ENCODE results near the gene MAML2. TPM values are rescaled to one million over a fixed set of nuclear protein-coding genes. Genes with fewer than 3 reads are reported as not detected.

MAML2 gene
- total RNA-seq, 1 donor from 2014 or later, result 5.2 TPM

DNA sequence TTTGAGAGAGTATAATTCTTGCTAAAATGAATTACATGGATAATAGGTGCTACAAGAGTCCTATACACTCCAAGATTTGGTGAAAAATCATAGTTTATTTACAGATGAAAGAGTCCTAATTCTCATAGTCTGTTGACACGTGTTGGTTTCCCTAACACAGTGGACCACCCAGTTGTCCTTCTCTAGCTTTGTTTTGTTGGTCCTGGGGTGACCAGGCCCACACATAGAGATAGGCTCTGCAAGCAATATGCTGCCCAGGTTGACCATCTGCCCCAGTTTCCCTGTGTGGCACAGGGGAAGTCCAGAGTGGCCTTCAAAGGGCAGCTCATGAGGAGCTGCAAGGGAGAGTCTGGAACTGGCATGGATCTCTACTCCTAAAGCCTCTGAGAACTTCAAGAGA is 184.9 kb downstream of the MAML2 start:
- Histone ChIP-seq H3K36me3 (ENCODE audit: control insufficient read depth in 3 of 3, insufficient read depth in 3 of 3, low read length in 3 of 3) (no peaks in the 10 kb centered on the region), H3K4me3 (ENCODE audit: low read length in 3 of 3) (no peak overlapping the region), H3K27me3 (ENCODE audit: control insufficient read depth in 3 of 3, insufficient read depth in 3 of 3, low read length in 3 of 3) (no peaks in the 10 kb centered on the region), H3K4me1 (ENCODE audit: control insufficient read depth in 3 of 3, insufficient read depth in 3 of 3, low read length in 3 of 3) (peaks cover 14 to 36% (median 31%) of the 10 kb centered on the region in 3 donors), H3K9me3 (ENCODE audit: control insufficient read depth in 3 of 3, low read length in 3 of 3) (no peaks in the 10 kb centered on the region), H3K27ac (ENCODE audit: low read depth, low read length) (no peak overlapping the region), H3K9ac (ENCODE audit: low read depth in 1 of 3, low read length in 3 of 3) (no peak overlapping the region)

- Histone ChIP-seq H3K9ac (ENCODE audit: low read depth in 1 of 3, low read length in 3 of 3) (no peak overlapping the region), H3K27me3 (ENCODE audit: control insufficient read depth in 3 of 3, insufficient read depth in 3 of 3, low read length in 3 of 3) (no peaks in the 10 kb centered on the region), H3K27ac (ENCODE audit: low read depth, low read length) (peak overlapping the region; percentile 84), H3K9me3 (ENCODE audit: control insufficient read depth in 3 of 3, low read length in 3 of 3) (no peaks in the 10 kb centered on the region), H3K4me3 (ENCODE audit: low read length in 3 of 3) (no peak overlapping the region), H3K36me3 (ENCODE audit: control insufficient read depth in 3 of 3, insufficient read depth in 3 of 3, low read length in 3 of 3) (no peaks in the 10 kb centered on the region), H3K4me1 (ENCODE audit: control insufficient read depth in 3 of 3, insufficient read depth in 3 of 3, low read length in 3 of 3) (peaks cover 14 to 34% (median 28%) of the 10 kb centered on the region in 3 donors)
Measured at GRCh38 chr11:96157517-96157873, 185.5 kb downstream of the MAML2 start.

GRCh38 chr11:96156379-96156722 is 186.6 kb downstream of the MAML2 start:
- H3K36me3 ChIP-seq (ENCODE audit: control insufficient read depth in 3 of 3, insufficient read depth in 3 of 3, low read length in 3 of 3), result no peaks in the 10 kb centered on the region
- H3K9me3 ChIP-seq (ENCODE audit: control insufficient read depth in 3 of 3, low read length in 3 of 3), result no peaks in the 10 kb centered on the region
- no peaks in the 10 kb centered on the region for H3K27me3 ChIP-seq (ENCODE audit: control insufficient read depth in 3 of 3, insufficient read depth in 3 of 3, low read length in 3 of 3)
- no peak overlapping the region for H3K9ac ChIP-seq (ENCODE audit: low read depth in 1 of 3, low read length in 3 of 3)
- H3K27ac ChIP-seq (ENCODE audit: low read depth, low read length), result peak overlapping the region; percentile 84
- peaks cover 14 to 34% (median 28%) of the 10 kb centered on the region in 3 donors for H3K4me1 ChIP-seq (ENCODE audit: control insufficient read depth in 3 of 3, insufficient read depth in 3 of 3, low read length in 3 of 3)
- H3K4me3 ChIP-seq (ENCODE audit: low read length in 3 of 3), result peak overlapping the region; percentile 16 to 32 (median 30)

- Histone ChIP-seq H3K27me3 (ENCODE audit: control insufficient read depth in 3 of 3, insufficient read depth in 3 of 3, low read length in 3 of 3) (no peaks in the 10 kb centered on the region), H3K27ac (ENCODE audit: low read depth, low read length) (peak overlapping the region; percentile 84), H3K4me1 (ENCODE audit: control insufficient read depth in 3 of 3, insufficient read depth in 3 of 3, low read length in 3 of 3) (peaks cover 12 to 32% (median 28%) of the 10 kb centered on the region in 3 donors), H3K36me3 (ENCODE audit: control insufficient read depth in 3 of 3, insufficient read depth in 3 of 3, low read length in 3 of 3) (no peaks in the 10 kb centered on the region), H3K9me3 (ENCODE audit: control insufficient read depth in 3 of 3, low read length in 3 of 3) (no peaks in the 10 kb centered on the region), H3K9ac (ENCODE audit: low read depth in 1 of 3, low read length in 3 of 3) (peak overlapping the region in 1 of 3 donors; percentile 7), H3K4me3 (ENCODE audit: low read length in 3 of 3) (peak overlapping the region; percentile 16 to 32 (median 30))
Measured at GRCh38 chr11:96155627-96156378, 187.2 kb downstream of the MAML2 start.

DNA sequence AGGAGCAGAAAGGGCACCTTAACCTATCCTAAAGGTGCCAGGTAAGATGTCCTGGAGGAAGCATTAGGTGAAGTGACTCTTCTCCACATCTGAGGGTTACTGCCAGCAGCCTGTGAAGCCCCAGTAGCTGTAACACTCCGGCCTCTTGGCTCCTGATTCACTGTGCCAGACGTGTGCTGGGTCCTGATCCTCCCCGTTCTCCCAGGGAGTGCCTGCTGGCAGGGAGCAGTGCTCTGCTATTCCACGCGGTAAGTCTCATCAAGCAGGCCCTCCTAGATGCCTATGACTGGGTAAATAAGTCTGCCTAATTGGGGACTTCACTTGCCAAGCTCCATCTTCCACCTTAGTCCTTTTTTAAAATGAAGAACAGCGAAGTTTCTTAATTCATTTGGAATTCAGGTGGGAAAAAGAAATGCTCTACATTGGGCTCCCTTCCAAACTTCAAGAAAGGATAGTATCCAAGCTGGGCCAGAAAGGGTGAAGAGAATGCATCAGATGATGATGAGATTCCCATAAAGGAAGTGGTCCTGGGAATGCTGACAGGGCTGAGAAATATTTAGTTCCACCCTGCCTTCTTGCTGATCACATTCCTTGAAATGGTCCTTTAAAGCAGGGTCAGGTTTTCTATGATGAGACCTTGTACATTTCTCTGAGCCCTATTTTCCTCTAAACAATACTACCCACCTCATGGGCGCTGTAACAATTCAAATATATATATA is 188.0 kb downstream of the MAML2 start:
- H3K27ac ChIP-seq (ENCODE audit: low read depth, low read length), result peak overlapping the region; percentile 84
- peaks cover 12 to 31% (median 28%) of the 10 kb centered on the region in 3 donors for H3K4me1 ChIP-seq (ENCODE audit: control insufficient read depth in 3 of 3, insufficient read depth in 3 of 3, low read length in 3 of 3)
- H3K36me3 ChIP-seq (ENCODE audit: control insufficient read depth in 3 of 3, insufficient read depth in 3 of 3, low read length in 3 of 3), result no peaks in the 10 kb centered on the region
- H3K4me3 ChIP-seq (ENCODE audit: low read length in 3 of 3), result peak overlapping the region in 1 of 3 donors; percentile 9
- H3K27me3 ChIP-seq (ENCODE audit: control insufficient read depth in 3 of 3, insufficient read depth in 3 of 3, low read length in 3 of 3), result no peaks in the 10 kb centered on the region
- H3K9me3 ChIP-seq (ENCODE audit: control insufficient read depth in 3 of 3, low read length in 3 of 3), result no peaks in the 10 kb centered on the region
- peak overlapping the region in 1 of 3 donors; percentile 13 for H3K9ac ChIP-seq (ENCODE audit: low read depth in 1 of 3, low read length in 3 of 3)

DNA sequence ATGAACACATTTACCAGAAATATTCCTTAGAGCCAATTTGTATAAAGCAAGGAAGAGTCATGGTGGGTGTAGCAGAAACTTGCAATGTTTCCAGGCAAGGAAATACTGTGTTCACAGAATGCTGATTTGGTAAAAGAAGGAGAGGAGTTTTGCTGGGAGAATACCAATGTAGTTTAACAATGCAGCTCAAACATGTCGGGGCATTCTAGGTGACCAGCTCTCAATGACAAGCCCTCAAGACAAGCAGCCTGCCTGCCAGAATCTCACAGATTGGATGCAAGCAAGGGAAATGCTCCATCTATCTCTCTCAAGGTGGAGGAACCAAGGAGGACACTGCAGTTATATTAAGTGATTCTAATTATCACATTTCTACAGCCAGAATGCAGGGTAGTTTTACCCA is 190.4 kb downstream of the MAML2 start:
- H3K4me3 ChIP-seq (ENCODE audit: low read length in 3 of 3), result no peak overlapping the region
- no peak overlapping the region for H3K27ac ChIP-seq (ENCODE audit: low read depth, low read length)
- no peaks in the 10 kb centered on the region for H3K9me3 ChIP-seq (ENCODE audit: control insufficient read depth in 3 of 3, low read length in 3 of 3)
- no peak overlapping the region for H3K9ac ChIP-seq (ENCODE audit: low read depth in 1 of 3, low read length in 3 of 3)
- no peaks in the 10 kb centered on the region for H3K27me3 ChIP-seq (ENCODE audit: control insufficient read depth in 3 of 3, insufficient read depth in 3 of 3, low read length in 3 of 3)
- peaks cover 9 to 31% (median 28%) of the 10 kb centered on the region in 3 donors for H3K4me1 ChIP-seq (ENCODE audit: control insufficient read depth in 3 of 3, insufficient read depth in 3 of 3, low read length in 3 of 3)
- H3K36me3 ChIP-seq (ENCODE audit: control insufficient read depth in 3 of 3, insufficient read depth in 3 of 3, low read length in 3 of 3), result no peaks in the 10 kb centered on the region

DNA sequence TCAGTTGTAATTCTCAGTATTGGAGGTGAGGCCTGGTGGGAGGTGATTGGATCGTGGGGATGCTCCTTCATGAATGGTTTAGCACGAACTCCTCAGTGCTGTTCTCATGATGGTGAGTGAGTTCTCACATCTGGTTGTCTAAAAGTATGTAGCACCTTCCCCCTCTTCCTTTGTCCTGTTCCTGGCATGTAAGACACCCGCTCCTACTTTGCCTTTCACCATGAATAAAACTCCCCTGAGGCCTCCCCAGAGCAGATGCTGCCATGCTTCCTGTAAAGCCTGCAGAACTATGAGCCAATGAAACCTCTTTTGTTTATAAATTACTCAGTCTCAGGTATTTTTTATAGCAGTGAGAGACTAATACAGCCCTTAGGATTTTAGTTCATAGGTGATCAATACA is 191.5 kb downstream of the MAML2 start:
- Histone ChIP-seq H3K9ac (ENCODE audit: low read depth in 1 of 3, low read length in 3 of 3) (no peak overlapping the region), H3K4me3 (ENCODE audit: low read length in 3 of 3) (no peak overlapping the region), H3K27me3 (ENCODE audit: control insufficient read depth in 3 of 3, insufficient read depth in 3 of 3, low read length in 3 of 3) (no peaks in the 10 kb centered on the region), H3K36me3 (ENCODE audit: control insufficient read depth in 3 of 3, insufficient read depth in 3 of 3, low read length in 3 of 3) (no peaks in the 10 kb centered on the region), H3K27ac (ENCODE audit: low read depth, low read length) (no peak overlapping the region), H3K4me1 (ENCODE audit: control insufficient read depth in 3 of 3, insufficient read depth in 3 of 3, low read length in 3 of 3) (peaks cover 6 to 23% (median 21%) of the 10 kb centered on the region in 3 donors), H3K9me3 (ENCODE audit: control insufficient read depth in 3 of 3, low read length in 3 of 3) (no peaks in the 10 kb centered on the region)

DNA sequence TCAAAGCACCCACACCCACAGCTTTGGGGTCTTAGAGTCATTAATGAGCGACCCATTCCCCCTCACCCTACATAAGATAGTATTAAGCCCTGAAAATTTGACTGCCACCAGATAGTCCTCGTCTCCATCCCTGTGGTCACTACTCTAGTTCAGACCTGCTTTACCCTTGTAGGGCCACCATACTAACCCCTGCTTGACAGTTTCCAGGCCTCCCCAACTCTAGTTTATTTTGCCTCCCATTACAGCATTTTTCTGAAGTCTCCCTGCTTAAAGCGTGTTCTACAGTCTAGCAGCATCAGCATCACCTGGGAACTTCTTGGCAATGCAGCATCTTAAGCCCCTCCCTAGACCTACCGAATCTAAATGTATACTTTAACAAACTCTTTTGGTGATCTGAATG is 192.4 kb downstream of the MAML2 start:
- peaks cover 4 to 15% (median 12%) of the 10 kb centered on the region in 3 donors for H3K4me1 ChIP-seq (ENCODE audit: control insufficient read depth in 3 of 3, insufficient read depth in 3 of 3, low read length in 3 of 3)
- H3K27ac ChIP-seq (ENCODE audit: low read depth, low read length), result no peak overlapping the region
- H3K9me3 ChIP-seq (ENCODE audit: control insufficient read depth in 3 of 3, low read length in 3 of 3), result no peaks in the 10 kb centered on the region
- no peaks in the 10 kb centered on the region for H3K36me3 ChIP-seq (ENCODE audit: control insufficient read depth in 3 of 3, insufficient read depth in 3 of 3, low read length in 3 of 3)
- no peak overlapping the region for H3K4me3 ChIP-seq (ENCODE audit: low read length in 3 of 3)
- H3K27me3 ChIP-seq (ENCODE audit: control insufficient read depth in 3 of 3, insufficient read depth in 3 of 3, low read length in 3 of 3), result no peaks in the 10 kb centered on the region
- H3K9ac ChIP-seq (ENCODE audit: low read depth in 1 of 3, low read length in 3 of 3), result no peak overlapping the region

- Histone ChIP-seq H3K36me3 (ENCODE audit: control insufficient read depth in 3 of 3, insufficient read depth in 3 of 3, low read length in 3 of 3) (no peaks in the 10 kb centered on the region), H3K4me3 (ENCODE audit: low read length in 3 of 3) (no peak overlapping the region), H3K27me3 (ENCODE audit: control insufficient read depth in 3 of 3, insufficient read depth in 3 of 3, low read length in 3 of 3) (no peaks in the 10 kb centered on the region), H3K9ac (ENCODE audit: low read depth in 1 of 3, low read length in 3 of 3) (no peak overlapping the region), H3K9me3 (ENCODE audit: control insufficient read depth in 3 of 3, low read length in 3 of 3) (no peaks in the 10 kb centered on the region), H3K4me1 (ENCODE audit: control insufficient read depth in 3 of 3, insufficient read depth in 3 of 3, low read length in 3 of 3) (peaks cover 3 to 12% (median 8%) of the 10 kb centered on the region in 3 donors), H3K27ac (ENCODE audit: low read depth, low read length) (no peak overlapping the region)
Measured at GRCh38 chr11:96149743-96150555, 193.0 kb downstream of the MAML2 start.
